ENCODE data around the gene SPAG16.

SPAG16 gene

DNA sequence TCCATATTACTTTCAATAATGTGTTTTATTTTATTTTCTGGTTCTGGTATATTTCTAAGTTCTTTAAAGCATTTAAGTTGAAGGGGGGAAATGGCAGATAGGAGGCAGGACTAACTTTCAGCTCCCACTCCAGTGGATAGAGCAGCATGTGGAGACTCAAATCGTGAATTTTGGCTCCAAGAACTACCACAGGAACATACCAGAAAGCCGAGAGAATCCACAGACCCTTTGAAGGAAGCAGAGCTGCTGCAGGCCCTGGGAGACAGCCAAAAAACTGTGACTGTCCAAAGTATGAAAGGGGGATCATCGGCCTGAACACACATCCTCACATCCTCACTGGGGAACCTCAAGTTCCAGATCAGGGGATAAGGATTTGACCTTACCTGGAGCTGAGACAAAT is 919.0 kb downstream of the SPAG16 start:
- DNase-seq: no peak

DNA sequence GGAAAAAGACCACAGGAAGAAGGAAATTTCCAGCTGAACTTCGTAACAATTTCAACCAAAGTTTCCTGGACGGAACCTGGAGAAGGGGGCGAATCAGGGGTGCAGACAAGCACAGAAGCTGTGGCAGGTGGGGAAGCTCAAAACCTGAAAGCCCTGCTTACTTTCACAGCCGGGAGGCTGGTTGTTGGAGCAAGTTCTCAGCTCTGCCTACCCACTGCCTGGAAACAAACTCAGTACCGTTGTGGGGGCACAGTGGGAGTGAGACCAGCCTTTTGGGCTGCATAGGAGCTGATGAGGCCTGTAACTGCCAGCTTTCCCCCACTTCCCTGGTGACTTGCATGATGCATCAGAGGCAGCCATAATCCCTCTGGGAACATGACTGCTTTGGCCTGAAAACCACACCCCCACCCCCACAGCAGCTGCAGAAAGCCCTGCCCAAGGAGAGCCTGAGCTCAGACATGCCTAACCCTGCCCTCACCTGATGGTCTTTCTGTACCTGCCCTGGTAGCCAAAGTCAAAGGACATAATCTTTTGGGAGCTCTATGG is 919.6 kb downstream of the SPAG16 start:
- peak; percentile 3 for DNase-seq

DNA sequence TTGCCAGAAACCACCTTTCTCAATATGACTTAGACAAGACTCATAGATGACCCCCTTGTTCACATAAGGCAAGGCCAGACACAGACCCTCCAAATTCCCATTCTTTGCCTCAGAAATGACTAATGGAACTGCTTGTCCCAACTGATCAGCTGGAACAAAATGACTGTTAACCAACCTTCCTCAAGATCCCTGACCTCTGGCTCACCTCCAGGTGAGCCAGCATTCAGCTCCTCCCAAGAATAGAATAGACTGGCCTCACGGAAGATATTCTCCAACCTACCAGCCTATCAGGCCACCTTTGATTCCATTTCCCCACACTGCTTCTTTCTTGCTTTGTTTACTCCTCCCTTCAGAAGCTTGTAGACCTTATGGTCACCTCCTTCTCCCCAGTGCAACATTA is 930.8 kb downstream of the SPAG16 start:
- no peak for DNase-seq

DNA sequence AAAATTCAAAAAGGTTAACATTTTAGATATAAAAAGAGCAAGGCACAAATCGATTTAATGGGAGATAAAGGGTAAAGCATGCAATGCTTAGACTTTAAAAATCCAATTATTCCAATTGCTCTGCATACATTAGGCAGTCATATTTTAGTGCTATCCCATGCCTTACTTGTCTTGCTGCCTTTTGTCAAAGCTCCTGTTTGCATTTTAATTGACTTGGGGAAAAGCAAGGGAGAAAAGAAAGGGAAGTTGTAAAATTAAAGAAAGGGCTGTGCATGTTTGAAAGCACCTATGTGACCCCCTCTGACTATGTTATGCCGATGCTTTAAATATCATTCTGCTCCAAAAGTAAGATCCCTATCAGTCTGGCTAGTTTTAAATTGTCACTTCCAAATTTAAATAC is 932.9 kb downstream of the SPAG16 start:
- DNase-seq: no peak

DNA sequence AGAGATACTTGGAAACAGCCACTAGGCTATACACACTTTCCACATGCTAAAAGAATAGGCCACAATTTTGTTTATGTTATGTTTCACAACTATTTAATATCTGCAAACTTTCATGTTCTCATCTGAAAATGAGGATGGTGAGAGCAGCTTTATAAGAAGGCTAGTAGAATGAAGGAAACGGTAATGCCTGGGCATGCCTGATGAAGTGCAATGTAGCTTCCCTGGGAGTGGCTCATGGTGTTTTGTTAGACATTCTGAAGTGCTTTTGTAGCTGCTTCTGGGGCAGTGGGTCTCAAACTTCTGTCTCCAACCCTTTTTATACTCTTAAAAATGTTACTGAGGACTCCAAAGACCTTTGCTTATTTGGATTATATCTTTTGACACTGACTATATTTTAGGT is 933.3 kb downstream of the SPAG16 start:
- no peak for DNase-seq

DNA sequence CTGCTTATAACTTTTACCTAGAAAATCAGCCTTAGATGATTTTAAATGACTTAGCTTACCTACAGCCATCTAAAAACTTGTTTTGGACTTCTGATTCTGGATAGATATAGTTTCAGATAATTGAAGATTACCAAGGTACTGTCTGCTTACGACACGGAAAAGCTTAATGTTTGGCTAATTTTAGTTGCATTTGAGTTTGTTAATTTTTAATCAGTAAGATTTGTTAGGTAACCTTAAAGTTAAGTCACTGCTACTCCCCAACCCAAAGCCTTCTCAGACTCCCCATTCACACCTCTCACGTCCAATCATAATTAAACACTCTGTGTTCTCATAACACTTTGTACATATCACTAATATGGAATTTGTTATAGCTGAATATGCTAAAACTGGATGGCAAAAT is 936.0 kb downstream of the SPAG16 start:
- no peak for DNase-seq

DNA sequence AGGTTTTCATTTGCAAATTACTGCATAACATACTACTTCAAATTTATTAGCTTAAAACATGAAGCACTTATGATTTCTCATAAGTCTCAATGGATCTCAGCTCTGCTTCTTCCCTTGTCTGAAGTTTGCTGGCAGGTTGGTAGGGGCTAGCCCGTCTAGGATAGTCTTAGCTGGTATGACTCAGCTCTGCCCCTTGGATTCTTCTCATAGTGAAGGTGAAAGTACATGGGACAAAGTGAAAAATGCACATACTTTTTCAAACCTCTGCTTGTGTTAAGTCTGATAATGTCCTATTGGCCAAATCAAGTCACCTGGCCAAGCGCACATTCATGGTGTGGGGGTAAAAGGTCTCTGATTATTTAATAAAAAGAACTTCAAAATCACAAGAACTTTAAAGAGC is 941.8 kb downstream of the SPAG16 start:
- DNase-seq: no peak

DNA sequence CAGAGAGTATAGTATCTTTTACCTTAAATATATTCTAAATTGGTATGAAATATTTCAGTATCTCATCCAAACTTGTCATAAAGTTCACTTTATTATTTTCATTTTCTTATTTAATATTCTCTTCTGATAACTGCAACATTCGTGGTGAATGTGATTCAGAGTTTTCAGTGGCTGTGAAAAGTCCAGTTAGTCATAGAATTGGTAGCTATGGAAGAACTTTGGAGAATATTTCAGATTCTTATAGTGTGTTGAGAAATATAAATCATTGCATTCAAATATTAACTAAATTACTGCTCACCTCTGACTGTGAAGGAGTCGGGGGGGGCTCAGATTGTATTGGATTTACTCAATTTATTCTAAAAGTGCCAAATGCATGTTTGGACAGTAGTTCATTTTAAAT is 948.0 kb downstream of the SPAG16 start:
- DNase-seq: no peak

DNA sequence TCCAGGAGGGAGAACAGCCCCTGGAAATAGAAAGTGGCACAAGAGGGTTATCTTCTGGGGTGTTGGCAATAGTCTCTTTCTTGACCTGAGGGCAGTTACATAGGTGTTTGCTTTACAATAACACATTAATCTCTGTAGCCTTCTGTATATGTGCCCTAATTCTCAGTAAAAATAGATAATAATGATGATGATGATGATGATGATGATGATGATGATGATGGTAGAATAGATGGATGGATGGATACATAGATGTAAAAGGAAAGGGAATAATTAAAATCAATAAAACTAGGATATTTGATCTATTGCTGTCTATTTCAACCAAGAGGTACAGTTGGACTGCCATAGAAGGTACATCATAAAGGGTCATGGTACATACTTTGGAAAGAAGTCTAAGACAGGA is 948.9 kb downstream of the SPAG16 start:
- no peak for DNase-seq

DNA sequence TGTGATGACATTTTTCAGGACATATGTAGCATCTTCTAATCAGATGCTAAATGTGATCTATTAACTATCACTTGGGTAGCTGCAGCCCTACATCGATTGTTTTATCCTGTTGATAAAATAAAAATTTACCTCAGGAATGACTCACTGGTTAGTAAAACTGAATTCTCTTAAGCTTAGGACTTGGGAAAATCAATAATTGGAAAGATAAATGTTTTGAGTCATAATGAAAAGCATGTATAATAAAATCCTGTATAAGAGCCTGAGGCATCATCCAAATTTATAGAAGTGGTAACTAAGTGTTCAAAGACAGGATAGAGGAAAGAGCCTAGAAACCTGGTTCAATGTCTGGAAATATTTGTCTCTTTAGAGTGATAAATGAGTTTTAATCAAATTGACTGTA is 958.5 kb downstream of the SPAG16 start:
- DNase-seq: no peak

DNA sequence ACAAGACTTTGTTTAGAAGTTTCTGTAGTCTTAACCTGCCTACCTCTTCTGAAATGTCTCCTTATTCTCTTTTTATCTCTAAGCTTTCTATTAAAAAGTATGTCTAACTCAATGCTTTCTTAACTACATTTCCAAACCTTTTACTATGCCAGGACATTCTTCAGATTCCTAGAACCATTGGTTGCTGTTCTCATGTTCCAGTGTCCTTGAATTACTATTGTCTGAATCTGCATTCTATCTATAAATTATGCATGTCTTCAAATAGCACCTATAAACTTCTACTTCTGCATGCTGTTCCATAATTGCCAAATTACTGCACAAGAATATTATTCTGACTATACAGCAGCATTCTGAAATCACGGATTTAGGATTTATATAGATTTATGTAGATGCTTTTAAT is 960.6 kb downstream of the SPAG16 start:
- no peak for DNase-seq

DNA sequence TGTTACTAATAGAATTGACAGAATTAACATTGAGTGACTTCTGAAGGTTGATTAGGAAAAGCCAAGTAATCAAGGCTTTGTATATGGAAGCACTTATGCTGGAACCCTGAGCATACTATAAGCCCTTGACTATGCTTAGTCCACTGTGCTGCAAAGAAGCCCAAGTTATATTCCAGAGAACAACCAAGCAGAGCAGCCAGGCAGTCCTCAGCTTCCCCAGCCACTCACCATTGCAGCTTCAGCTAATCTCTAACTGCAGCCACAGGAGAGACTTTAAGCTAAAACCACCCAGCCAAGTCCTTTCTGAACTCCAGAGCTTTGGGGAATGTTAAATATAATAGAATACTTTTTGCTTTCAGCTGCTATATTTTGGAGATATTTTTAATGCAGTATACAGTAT is 962.2 kb downstream of the SPAG16 start:
- no peak for DNase-seq

DNA sequence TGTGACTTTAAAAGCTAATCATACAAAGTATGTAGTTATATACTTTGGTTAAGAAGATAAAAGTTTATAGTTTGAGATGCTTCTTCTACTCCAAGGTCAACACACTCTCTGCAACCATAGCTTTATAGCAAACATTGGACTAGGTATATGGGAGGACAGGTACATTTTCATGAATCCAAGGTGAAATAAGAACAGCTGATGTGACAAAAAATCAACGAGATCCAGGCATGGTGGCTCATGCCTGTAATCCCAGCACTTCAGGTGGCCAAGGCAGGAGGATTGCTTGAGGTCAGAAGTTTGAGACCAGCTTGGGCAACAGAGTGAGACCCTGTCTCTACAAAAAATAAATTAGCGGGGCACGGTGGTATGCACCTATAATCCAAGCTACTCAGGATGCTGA is 963.3 kb downstream of the SPAG16 start:
- no peak for DNase-seq

DNA sequence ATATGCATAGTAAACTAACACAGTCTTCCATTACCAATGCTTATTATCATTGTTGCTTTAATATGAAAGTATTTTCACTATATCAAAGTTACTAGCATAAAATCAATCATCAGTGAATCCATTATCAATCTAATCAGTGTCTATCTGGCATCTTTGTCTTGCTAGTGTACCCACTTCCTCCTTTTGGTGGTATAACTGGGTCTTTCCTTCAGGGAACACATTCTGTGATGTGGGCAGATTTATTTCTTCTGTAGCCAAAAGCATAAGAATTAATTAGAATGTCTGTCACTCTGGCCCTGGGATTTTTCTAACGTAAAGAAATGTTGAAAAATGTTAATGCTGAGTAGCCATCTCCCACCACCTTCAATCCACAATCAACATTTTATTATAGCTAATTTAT is 970.8 kb downstream of the SPAG16 start:
- DNase-seq: no peak

DNA sequence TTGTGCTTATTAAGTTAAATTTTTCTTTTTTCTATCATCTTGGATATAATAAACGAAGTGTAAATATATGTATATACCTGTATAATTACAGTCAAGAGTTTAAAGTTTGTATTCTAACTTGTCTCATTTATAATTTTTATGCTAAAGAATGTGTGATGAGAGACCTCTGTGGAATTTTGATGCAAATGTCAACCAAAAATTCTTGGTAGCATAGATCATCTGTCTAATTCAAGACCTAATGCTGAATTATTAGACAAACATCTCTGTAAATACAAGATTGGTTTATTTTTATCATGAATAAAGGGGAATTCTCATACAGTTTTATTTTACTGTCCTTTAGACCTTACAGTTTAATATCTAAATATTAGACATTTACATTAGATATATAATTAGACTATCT is 977.4 kb downstream of the SPAG16 start:
- DNase-seq: no peak

DNA sequence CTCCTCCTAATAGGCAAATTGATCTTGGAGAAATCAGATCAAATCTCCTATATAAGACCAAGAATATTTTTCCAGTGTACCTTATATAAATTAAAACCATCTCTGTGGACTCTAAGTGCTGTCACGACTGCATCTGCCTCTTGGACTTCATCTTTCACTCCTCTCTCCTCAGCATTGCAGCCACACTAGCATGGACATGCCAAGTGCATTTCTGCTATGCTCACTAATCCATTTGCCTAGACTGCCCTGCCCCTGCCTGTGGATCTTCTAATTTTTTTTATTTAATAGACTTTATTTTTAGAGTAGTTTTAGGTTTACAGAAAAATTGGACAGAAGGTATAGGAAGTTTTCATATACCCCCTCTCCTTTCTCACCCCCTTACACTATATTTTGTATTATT is 979.9 kb downstream of the SPAG16 start:
- DNase-seq: no peak

DNA sequence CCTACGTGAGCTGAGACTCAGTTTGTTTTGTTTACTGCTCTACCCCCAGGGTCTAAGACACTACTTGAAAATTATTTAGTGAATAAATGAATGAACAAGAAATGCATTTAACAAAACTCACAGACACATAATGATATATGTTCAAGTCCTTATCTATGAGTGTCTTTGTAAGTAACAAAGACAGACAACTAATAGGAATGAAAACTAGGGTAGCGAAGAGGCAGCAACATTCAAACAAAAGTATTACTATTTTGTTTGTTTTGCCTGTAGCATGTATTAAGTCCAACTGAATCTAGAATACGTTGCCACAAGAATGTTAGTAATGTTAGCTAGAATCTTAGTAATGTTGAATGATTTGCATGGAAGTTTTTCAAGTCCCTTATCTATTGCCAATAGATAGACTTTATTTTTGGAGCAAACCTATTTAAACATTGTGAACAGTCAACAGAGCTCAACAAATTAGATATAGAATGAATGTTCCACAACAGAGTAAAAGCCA is 981.8 kb downstream of the SPAG16 start:
- no peak for DNase-seq

DNA sequence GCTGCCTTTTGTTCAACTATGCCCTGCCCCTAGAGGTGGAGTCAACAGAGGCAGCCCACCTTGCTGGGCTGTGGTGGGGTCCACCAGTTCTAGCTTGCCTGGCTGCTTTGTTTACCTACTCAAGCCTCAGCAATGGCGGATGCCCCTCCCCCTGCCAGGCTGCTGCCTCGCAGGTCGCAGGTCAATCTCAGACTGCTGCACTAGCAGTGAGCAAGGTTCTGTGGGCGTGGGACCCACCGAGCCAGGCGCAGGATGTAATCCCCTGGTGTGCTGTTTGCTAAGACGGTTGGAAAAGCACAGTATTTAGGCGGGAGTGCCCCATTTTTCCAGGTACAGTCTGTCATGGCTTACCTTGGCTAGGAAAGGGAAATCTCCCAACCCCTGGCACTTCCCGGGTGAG is 993.6 kb downstream of the SPAG16 start:
- DNase-seq: no peak

DNA sequence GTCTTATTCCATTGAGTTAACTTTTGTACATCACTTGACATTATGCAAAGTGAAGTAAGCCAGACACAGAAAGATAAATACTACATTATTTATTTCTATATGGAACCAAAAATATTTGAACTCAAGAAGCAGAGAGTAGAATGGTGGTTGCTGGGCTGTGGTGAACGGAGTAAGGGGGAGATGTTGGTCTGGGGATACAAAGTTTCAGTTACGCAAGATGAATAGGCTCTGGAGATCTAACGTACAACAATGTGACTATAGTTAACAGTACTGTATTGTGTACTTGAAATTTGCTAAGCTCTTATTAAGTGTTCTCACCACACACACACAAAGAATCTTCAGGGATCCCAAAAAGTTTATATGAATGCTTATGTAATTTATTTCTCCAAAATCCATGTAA is 1001.7 kb downstream of the SPAG16 start:
- no peak for DNase-seq

DNA sequence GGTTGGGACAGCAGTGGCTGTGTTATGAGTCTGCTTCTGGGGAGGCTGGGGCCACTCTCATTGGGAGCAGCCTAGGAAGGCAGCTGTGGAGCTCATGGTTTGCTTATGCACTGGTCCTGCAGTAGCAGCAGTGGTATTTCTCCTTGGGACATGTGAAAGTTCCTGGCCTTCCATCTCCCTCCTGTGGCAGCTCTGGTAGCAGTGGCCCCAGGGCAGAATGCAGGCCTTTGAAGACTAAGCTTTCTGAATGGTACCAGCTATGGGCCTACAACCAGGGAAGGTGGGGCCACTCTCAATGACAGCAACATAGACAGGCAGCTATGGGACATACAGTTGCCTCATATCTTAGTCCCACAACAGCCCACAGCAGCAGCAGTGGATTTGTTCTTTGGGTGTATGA is 1009.3 kb downstream of the SPAG16 start:
- no peak for DNase-seq

DNA sequence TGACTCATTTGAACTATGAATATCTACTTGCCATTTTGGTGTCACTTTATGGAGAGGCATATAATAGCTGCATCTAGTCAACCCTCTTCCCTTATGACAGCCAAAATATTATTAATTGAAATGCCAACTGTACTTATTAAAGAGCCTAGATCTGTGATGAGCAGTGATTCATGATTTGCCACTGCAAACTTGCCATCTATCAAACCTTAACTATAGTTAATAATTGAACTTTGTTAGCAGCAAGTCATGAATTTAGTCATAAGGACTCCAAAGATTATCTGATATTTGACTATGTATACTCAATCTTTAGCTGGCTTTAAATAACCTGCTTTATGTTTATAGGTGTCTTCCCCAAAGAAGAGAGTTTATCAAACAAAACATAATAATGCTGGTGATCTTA is 1010.2 kb downstream of the SPAG16 start:
- no peak for DNase-seq

DNA sequence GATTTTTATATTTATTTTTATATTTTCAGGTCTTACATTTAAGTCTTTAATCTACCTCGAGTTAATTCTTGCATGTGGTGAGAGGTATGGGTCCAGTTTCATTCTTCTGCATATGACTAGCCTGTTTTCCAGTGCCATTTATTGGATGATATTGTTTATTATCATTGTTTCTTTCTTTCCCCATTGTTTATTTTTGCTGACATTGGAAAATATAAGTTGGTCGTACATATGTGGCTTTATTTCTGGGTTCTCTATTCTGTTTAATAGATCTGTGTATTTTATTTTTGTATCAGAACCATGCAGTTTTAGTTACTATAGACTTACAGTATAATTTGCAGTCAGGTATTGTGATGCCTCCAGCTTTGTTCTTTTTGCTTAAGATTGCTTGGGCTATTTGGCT is 1013.2 kb downstream of the SPAG16 start:
- DNase-seq: no peak

DNA sequence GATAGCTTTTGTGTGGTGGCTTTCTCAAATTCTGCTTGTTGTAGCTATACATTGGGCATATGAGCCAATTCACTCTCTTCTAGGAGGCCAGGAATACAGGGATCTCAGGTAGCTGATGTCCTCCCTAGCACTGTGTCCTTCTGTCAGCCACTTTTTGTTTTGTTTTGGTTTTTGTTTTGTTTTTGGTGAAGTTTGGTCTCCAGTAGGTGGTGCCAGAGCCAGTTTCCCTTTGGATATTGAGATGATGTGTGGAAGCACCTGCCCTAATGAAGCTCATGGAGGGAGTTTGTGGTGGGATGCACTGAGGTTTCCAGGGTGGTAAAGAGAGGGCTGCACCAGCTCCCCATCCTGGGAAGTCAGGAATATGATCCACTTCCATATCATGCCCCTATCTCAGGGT is 1026.1 kb downstream of the SPAG16 start:
- DNase-seq: no peak

DNA sequence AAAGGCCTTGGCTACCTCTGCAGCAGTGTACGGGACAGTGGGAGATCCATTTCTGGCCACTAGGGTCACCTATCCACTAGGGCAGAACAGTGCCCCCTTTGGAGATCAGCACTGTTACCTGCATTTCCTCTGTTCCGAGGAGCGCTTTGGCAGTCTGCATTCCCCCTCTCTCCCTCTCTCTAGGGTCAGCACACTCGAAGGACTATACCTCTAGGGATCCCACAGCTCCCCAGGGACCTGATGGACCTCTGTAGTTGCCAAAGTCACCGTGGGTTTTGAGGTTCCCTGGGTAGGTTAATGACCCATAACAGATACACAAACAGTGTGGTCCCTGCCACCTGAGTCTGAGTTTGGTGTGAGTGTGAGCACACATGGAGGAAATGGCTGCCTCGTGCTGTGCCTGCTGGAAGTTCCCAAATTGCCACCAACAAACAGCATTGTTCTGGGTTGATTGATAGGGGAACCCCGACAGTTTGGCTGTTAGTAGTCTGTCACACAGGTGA is 1026.8 kb downstream of the SPAG16 start:
- DNase-seq: no peak

DNA sequence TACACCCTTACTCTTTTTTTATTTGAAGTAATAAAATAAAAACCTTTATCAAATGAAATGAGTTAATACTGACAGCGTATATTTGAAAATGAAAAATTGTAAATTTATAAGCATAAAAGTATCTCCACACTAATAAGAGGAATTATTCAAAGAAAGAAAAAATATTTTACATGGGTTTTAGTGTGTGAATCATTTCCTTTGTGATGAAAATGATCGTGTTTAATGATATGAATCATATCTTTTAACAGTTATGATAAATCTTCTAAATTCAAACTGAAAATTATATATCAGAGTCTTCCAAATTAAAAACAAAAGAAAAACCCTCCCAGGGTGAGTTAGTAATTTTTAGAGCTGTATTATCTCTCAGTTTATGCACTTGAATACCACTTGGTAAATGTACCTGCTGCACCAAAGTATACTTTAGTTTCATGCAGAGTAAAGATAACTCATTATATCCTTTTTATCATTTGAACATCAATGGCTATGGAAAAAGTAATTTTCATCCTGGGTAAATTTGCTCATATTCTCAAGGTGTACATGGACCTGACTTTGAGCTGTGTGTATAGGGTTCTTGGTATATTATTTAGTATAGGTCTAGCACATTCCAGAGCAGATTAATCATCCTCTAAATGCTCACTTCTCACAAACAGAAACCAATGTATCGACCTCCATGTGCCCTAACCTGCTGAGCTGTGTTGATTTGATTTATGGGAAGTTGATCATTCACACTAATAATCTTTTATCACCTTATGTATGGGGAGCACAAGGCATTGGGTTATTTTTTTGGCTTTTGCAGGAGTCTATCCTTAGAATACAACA is 1027.9 kb downstream of the SPAG16 start:
- DNase-seq: no peak

All from NCI-H2171 (cell line).